Measurements from ENCODE around the gene RAB3IL1.

The RAB3IL1 gene

GRCh38 chr11:61913699-61914395, 3.5 kb downstream of the RAB3IL1 start:
- H3K4me1 ChIP-seq (ENCODE audit: low read length): no peaks in the 10 kb centered on the region
- H3K79me2 ChIP-seq (ENCODE audit: low read length): no peaks in the 10 kb centered on the region
- H4K20me1 ChIP-seq (ENCODE audit: insufficient read depth, low read length): no peaks in the 10 kb centered on the region
- H3K9me3 ChIP-seq (ENCODE audit: insufficient read depth, low read length): no peaks in the 10 kb centered on the region
- TF ChIP-seq EZH2phosphoT487 (IDR thresholded peaks at IDR 0.05; ENCODE audit: low read depth): no peak
- TF ChIP-seq CTCF (IDR thresholded peaks at IDR 0.05; ENCODE audit: low read depth, low read length): no peak
- H3K9ac ChIP-seq (ENCODE audit: low read length): no peak overlapping the region
- H3K36me3 ChIP-seq (replicated peaks; ENCODE audit: low read depth, low read length): no peaks in the 10 kb centered on the region
- H2AFZ ChIP-seq (ENCODE audit: low read depth, low read length): no peak overlapping the region
- no peak overlapping the region for H3K4me3 ChIP-seq (ENCODE audit: low read length)
- 0 out of 2 replicates have a peak, but pooled peaks cover 1% of the 10 kb centered on the region for H3K27me3 ChIP-seq (ENCODE audit: low read depth, low read length)
- no peak overlapping the region for H3K4me2 ChIP-seq (ENCODE audit: low read length)
- no peak overlapping the region for H3K27ac ChIP-seq (ENCODE audit: low read length)

GRCh38 chr11:61912991-61913698, 4.2 kb downstream of the RAB3IL1 start:
- Histone ChIP-seq H4K20me1 (ENCODE audit: insufficient read depth, low read length) (no peaks in the 10 kb centered on the region), H3K27me3 (ENCODE audit: low read depth, low read length) (no peaks in the 10 kb centered on the region), H3K4me2 (ENCODE audit: low read length) (no peak overlapping the region), H3K9ac (ENCODE audit: low read length) (no peak overlapping the region), H3K4me1 (ENCODE audit: low read length) (no peaks in the 10 kb centered on the region), H3K9me3 (ENCODE audit: insufficient read depth, low read length) (no peaks in the 10 kb centered on the region), H2AFZ (ENCODE audit: low read depth, low read length) (no peak overlapping the region), H3K4me3 (ENCODE audit: low read length) (no peak overlapping the region), H3K36me3 (replicated peaks; ENCODE audit: low read depth, low read length) (no peaks in the 10 kb centered on the region), H3K79me2 (ENCODE audit: low read length) (no peaks in the 10 kb centered on the region), H3K27ac (ENCODE audit: low read length) (no peak overlapping the region)
- TF ChIP-seq EZH2phosphoT487 (IDR thresholded peaks at IDR 0.05; ENCODE audit: low read depth): no peak
- no peak for TF ChIP-seq CTCF (IDR thresholded peaks at IDR 0.05; ENCODE audit: low read depth, low read length)

- no peaks in the 10 kb centered on the region for H3K36me3 ChIP-seq (replicated peaks; ENCODE audit: low read depth, low read length)
- no peaks in the 10 kb centered on the region for H3K4me1 ChIP-seq (ENCODE audit: low read length)
- H3K79me2 ChIP-seq (ENCODE audit: low read length): no peaks in the 10 kb centered on the region
- no peak overlapping the region for H3K27ac ChIP-seq (ENCODE audit: low read length)
- no peaks in the 10 kb centered on the region for H4K20me1 ChIP-seq (ENCODE audit: insufficient read depth, low read length)
- H3K4me3 ChIP-seq (ENCODE audit: low read length): no peak overlapping the region
- no peaks in the 10 kb centered on the region for H3K27me3 ChIP-seq (ENCODE audit: low read depth, low read length)
- no peak overlapping the region for H2AFZ ChIP-seq (ENCODE audit: low read depth, low read length)
- no peaks in the 10 kb centered on the region for H3K9me3 ChIP-seq (ENCODE audit: insufficient read depth, low read length)
- H3K4me2 ChIP-seq (ENCODE audit: low read length): no peak overlapping the region
- H3K9ac ChIP-seq (ENCODE audit: low read length): no peak overlapping the region
- TF ChIP-seq CTCF (IDR thresholded peaks at IDR 0.05; ENCODE audit: low read depth, low read length) (no peak), EZH2phosphoT487 (IDR thresholded peaks at IDR 0.05; ENCODE audit: low read depth) (no peak)
Observed at GRCh38 chr11:61912530-61912898, 4.9 kb downstream of the RAB3IL1 start.

- Histone ChIP-seq H4K20me1 (ENCODE audit: insufficient read depth, low read length) (no peaks in the 10 kb centered on the region), H3K9me3 (ENCODE audit: insufficient read depth, low read length) (no peaks in the 10 kb centered on the region), H3K27ac (ENCODE audit: low read length) (no peak overlapping the region), H3K4me1 (ENCODE audit: low read length) (no peaks in the 10 kb centered on the region), H3K9ac (ENCODE audit: low read length) (no peak overlapping the region), H3K4me2 (ENCODE audit: low read length) (no peak overlapping the region), H3K36me3 (replicated peaks; ENCODE audit: low read depth, low read length) (no peaks in the 10 kb centered on the region), H3K27me3 (ENCODE audit: low read depth, low read length) (no peaks in the 10 kb centered on the region), H2AFZ (ENCODE audit: low read depth, low read length) (no peak overlapping the region), H3K79me2 (ENCODE audit: low read length) (no peaks in the 10 kb centered on the region), H3K4me3 (ENCODE audit: low read length) (no peak overlapping the region)
- TF ChIP-seq EZH2phosphoT487 (IDR thresholded peaks at IDR 0.05; ENCODE audit: low read depth) (no peak), CTCF (IDR thresholded peaks at IDR 0.05; ENCODE audit: low read depth, low read length) (no peak)
Observed at GRCh38 chr11:61911701-61912529, 5.5 kb downstream of the RAB3IL1 start.

Measured in OCI-LY3 (cell line).